Fibroblast of mammary gland (primary cell): ENCODE results near the gene ANK2.

Experiments
- DNase-seq: peaks from one replicate; pipeline ENCODE4 v3.0.0-alpha.2; 2010; ENCODE audit warnings: low read depth
- H3K4me3 ChIP-seq: 2 replicates; pipeline ENCODE4 v1.5.1; 2011; ENCODE audit warnings: low read depth, mild to moderate bottlenecking, low read length, moderate library complexity; ENCODE audit not compliant: control insufficient read depth
- CTCF ChIP-seq: conservative IDR thresholded peaks from 2 replicates; pipeline ENCODE4 v1.5.1; 2011; ENCODE audit warnings: low read depth, low read length, inconsistent platforms; ENCODE audit not compliant: control insufficient read depth, insufficient read depth

The ANK2 gene

GRCh38 chr4:113114884-113115283 is 65.4 kb downstream of the ANK2 start:
- TF ChIP-seq CTCF, result no peak
- no peak for DNase-seq
- no peak overlapping the region for H3K4me3 ChIP-seq

- no peak for TF ChIP-seq CTCF
- DNase-seq, result no peak
- H3K4me3 ChIP-seq, result no peak overlapping the region
Observed at GRCh38 chr4:113116414-113117357, 67.2 kb downstream of the ANK2 start.

- TF ChIP-seq CTCF, result no peak
- H3K4me3 ChIP-seq, result no peak overlapping the region
- no peak for DNase-seq
Observed at GRCh38 chr4:113117358-113117702, 67.9 kb downstream of the ANK2 start.

GRCh38 chr4:113122066-113122465 is 72.6 kb downstream of the ANK2 start:
- TF ChIP-seq CTCF, result no peak
- DNase-seq, result no peak
- H3K4me3 ChIP-seq, result no peak overlapping the region

GRCh38 chr4:113125418-113125817 is 76.0 kb downstream of the ANK2 start:
- H3K4me3 ChIP-seq, result no peak overlapping the region
- no peak for TF ChIP-seq CTCF
- no peak for DNase-seq

GRCh38 chr4:113131136-113131535 is 81.7 kb downstream of the ANK2 start:
- H3K4me3 ChIP-seq, result no peak overlapping the region
- TF ChIP-seq CTCF, result no peak
- DNase-seq, result no peak
